ENCODE data around the gene SNPH.

Gene SNPH

DNA sequence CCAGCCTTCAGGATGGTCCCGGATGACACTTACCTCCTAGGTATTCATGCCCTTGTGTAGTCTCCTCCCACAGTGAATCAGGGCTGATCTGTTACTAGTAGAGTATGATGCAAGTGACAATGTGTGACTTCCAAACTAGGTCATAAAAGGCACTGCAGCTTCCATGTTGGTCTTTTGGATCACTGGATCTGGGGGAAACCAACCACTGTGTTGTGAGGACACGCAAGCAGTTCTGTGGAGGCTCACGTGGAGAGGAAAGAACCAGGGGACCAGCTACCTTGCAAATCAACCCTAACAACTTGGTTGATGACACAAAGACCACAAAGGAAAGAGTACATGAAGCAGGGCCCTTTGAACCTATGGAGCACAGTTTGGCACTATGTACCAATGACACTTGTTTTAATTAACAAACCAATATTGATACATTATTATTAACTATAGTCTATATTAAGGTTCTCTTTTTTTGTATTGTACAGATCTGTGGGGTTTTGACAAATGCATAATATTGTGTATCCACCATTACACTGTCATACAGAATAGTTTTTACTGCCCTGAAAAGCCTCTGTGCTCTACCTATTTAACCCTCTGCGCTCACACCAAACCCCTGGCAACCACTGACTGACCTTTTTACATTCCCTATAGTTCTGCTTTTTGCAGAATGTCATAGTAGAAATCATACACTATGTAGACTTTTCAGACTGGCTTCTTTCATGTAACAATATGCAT lies 79.1 kb downstream of the SNPH start:
- H3K27ac Mint-ChIP-seq: no peak overlapping the region
- DNase-seq: no peak
- peaks cover 50% of the 10 kb centered on the region for H3K9me3 Mint-ChIP-seq
- H3K4me1 Mint-ChIP-seq: peaks cover 11% of the 10 kb centered on the region
- no peak overlapping the region for H3K4me3 Mint-ChIP-seq
- H3K36me3 Mint-ChIP-seq (ENCODE audit: low read depth): peaks cover 71% of the 10 kb centered on the region
- no peak for TF ChIP-seq CTCF (IDR thresholded peaks at IDR 0.05)
- peaks cover 3% of the 10 kb centered on the region for H3K27me3 Mint-ChIP-seq (ENCODE audit: low read depth, poor library complexity)

DNA sequence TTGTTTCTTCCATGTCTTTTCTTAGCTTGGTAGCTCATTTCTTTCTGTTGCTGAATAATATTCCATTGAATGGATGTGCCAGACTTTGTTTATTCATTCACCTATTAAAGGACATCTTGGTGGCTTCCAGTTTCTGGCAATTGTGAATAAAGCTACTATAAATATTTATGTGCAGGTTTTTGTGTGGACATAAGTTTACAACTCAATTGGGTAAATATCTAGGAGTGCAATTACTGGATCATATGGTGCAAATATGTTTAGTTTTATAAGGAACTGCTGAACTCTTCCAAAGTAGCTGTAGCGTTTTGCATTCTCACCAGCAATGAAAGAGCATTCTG lies 79.6 kb downstream of the SNPH start:
- no peak overlapping the region for H3K27ac Mint-ChIP-seq
- no peak for TF ChIP-seq CTCF (IDR thresholded peaks at IDR 0.05)
- H3K9me3 Mint-ChIP-seq: peaks cover 56% of the 10 kb centered on the region
- no peak for DNase-seq
- H3K4me3 Mint-ChIP-seq: no peak overlapping the region
- H3K4me1 Mint-ChIP-seq: peaks cover 11% of the 10 kb centered on the region
- peaks cover 76% of the 10 kb centered on the region for H3K36me3 Mint-ChIP-seq (ENCODE audit: low read depth)
- H3K27me3 Mint-ChIP-seq (ENCODE audit: low read depth, poor library complexity): peaks cover 3% of the 10 kb centered on the region

- Mint-ChIP-seq H3K9me3 (peaks cover 63% of the 10 kb centered on the region), H3K4me1 (peaks cover 11% of the 10 kb centered on the region), H3K36me3 (ENCODE audit: low read depth) (peaks cover 83% of the 10 kb centered on the region), H3K27ac (no peak overlapping the region), H3K27me3 (ENCODE audit: low read depth, poor library complexity) (peaks cover 3% of the 10 kb centered on the region), H3K4me3 (no peak overlapping the region)
- no peak for DNase-seq
- no peak for TF ChIP-seq CTCF (IDR thresholded peaks at IDR 0.05)
These were observed 80.3 kb downstream of the SNPH start for GRCh38 chr20:1346315-1346969.

DNA sequence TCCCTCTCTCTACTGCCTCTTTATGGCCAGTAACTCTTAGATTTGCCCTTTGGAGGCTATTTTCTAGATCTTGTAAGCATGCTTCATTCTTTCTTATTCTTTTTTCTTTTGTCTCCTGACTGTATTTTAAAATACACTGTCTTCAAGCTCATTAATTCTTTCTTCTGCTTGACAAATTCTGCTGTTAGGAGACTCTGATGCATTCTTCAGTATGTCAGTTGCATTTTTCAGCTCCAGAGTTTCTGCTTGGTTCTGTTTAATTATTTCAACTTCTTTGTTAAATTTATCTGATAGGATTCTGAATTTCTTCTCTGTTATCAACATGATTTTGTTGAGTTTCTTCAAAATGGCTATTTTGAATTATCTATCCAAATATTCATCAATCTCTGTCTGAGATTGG lies 87.9 kb downstream of the SNPH start:
- Mint-ChIP-seq H3K27ac (no peak overlapping the region), H3K36me3 (ENCODE audit: low read depth) (peaks cover 96% of the 10 kb centered on the region), H3K9me3 (peaks cover 76% of the 10 kb centered on the region), H3K4me1 (no peaks in the 10 kb centered on the region), H3K27me3 (ENCODE audit: low read depth, poor library complexity) (no peaks in the 10 kb centered on the region), H3K4me3 (no peak overlapping the region)
- TF ChIP-seq CTCF (IDR thresholded peaks at IDR 0.05): no peak
- DNase-seq: no peak

GRCh38 chr20:1357921-1358671 lies 92.0 kb downstream of the SNPH start:
- Mint-ChIP-seq H3K27me3 (ENCODE audit: low read depth, poor library complexity) (no peaks in the 10 kb centered on the region), H3K4me1 (no peaks in the 10 kb centered on the region), H3K4me3 (no peak overlapping the region), H3K9me3 (peaks cover 35% of the 10 kb centered on the region), H3K27ac (no peak overlapping the region), H3K36me3 (ENCODE audit: low read depth) (peaks cover 96% of the 10 kb centered on the region)
- DNase-seq: no peak
- no peak for TF ChIP-seq CTCF (IDR thresholded peaks at IDR 0.05)
